ENCODE measurements around the gene DGKA.
"Not testable (repeated sequence)": the region's sequence is repeated elsewhere in the genome, so short reads cannot be mapped to it uniquely, and the experiment has no call there.

- not testable (repeated sequence) for TF ChIP-seq ZFP37 (tag by site-specific recombination; IDR thresholded peaks at IDR 0.05); ZNF692 (tag by site-specific recombination; IDR thresholded peaks at IDR 0.05); MYNN (tag by site-specific recombination; IDR thresholded peaks at IDR 0.05; ENCODE audit: borderline replicate concordance); ZNF292 (tag by site-specific recombination; IDR thresholded peaks at IDR 0.05; ENCODE audit: borderline replicate concordance, low read depth); ZNF558 (tag by site-specific recombination; IDR thresholded peaks at IDR 0.05); ZNF426 (tag by site-specific recombination; IDR thresholded peaks at IDR 0.05); ZNF654 (tag by site-specific recombination; IDR thresholded peaks at IDR 0.05; ENCODE audit: low read depth); ZNF544 (tag by site-specific recombination; IDR thresholded peaks at IDR 0.05); ZNF776 (tag by site-specific recombination; IDR thresholded peaks at IDR 0.05; ENCODE audit: borderline replicate concordance); ZNF704 (tag by site-specific recombination; IDR thresholded peaks at IDR 0.05)
- TF ChIP-seq, protein P1, sequence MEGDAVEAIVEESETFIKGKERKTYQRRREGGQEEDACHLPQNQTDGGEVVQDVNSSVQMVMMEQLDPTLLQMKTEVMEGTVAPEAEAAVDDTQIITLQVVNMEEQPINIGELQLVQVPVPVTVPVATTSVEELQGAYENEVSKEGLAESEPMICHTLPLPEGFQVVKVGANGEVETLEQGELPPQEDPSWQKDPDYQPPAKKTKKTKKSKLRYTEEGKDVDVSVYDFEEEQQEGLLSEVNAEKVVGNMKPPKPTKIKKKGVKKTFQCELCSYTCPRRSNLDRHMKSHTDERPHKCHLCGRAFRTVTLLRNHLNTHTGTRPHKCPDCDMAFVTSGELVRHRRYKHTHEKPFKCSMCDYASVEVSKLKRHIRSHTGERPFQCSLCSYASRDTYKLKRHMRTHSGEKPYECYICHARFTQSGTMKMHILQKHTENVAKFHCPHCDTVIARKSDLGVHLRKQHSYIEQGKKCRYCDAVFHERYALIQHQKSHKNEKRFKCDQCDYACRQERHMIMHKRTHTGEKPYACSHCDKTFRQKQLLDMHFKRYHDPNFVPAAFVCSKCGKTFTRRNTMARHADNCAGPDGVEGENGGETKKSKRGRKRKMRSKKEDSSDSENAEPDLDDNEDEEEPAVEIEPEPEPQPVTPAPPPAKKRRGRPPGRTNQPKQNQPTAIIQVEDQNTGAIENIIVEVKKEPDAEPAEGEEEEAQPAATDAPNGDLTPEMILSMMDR (tag by site-specific recombination; IDR thresholded peaks at IDR 0.05), result not testable (repeated sequence)
- TF ChIP-seq, protein P2, sequence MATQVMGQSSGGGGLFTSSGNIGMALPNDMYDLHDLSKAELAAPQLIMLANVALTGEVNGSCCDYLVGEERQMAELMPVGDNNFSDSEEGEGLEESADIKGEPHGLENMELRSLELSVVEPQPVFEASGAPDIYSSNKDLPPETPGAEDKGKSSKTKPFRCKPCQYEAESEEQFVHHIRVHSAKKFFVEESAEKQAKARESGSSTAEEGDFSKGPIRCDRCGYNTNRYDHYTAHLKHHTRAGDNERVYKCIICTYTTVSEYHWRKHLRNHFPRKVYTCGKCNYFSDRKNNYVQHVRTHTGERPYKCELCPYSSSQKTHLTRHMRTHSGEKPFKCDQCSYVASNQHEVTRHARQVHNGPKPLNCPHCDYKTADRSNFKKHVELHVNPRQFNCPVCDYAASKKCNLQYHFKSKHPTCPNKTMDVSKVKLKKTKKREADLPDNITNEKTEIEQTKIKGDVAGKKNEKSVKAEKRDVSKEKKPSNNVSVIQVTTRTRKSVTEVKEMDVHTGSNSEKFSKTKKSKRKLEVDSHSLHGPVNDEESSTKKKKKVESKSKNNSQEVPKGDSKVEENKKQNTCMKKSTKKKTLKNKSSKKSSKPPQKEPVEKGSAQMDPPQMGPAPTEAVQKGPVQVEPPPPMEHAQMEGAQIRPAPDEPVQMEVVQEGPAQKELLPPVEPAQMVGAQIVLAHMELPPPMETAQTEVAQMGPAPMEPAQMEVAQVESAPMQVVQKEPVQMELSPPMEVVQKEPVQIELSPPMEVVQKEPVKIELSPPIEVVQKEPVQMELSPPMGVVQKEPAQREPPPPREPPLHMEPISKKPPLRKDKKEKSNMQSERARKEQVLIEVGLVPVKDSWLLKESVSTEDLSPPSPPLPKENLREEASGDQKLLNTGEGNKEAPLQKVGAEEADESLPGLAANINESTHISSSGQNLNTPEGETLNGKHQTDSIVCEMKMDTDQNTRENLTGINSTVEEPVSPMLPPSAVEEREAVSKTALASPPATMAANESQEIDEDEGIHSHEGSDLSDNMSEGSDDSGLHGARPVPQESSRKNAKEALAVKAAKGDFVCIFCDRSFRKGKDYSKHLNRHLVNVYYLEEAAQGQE (tag by site-specific recombination; IDR thresholded peaks at IDR 0.05), result not testable (repeated sequence)
- TF ChIP-seq, protein P3, sequence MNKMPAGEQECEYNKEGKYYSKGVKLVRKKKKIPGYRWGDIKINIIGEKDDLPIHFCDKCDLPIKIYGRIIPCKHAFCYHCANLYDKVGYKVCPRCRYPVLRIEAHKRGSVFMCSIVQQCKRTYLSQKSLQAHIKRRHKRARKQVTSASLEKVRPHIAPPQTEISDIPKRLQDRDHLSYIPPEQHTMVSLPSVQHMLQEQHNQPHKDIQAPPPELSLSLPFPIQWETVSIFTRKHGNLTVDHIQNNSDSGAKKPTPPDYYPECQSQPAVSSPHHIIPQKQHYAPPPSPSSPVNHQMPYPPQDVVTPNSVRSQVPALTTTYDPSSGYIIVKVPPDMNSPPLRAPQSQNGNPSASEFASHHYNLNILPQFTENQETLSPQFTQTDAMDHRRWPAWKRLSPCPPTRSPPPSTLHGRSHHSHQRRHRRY (tag by site-specific recombination; IDR thresholded peaks at IDR 0.05), result not testable (repeated sequence)
Observed at GRCh38 chr12:56003376-56003775, 72.4 kb downstream of the DGKA start.
